ENCODE measurements around the gene STAT3. TPM values are rescaled to one million over a fixed set of nuclear protein-coding genes. Genes with fewer than 3 reads are reported as not detected.
A peak's percentile ranks its signal among the peaks of the same experiment; 100 is the strongest.
"Not testable (repeated sequence)": the region's sequence is repeated elsewhere in the genome, so short reads cannot be mapped to it uniquely, and the experiment has no call there.

STAT3 gene
- total and polyA plus RNA-seq, 7 donors, result 43.8 to 230 (median 129) TPM

GRCh38 chr17:42361781-42362186 is 26.5 kb downstream of the STAT3 start:
- peak overlapping the region in 2 of 4 donors; percentile 9 to 17 for H3K27ac ChIP-seq

GRCh38 chr17:42360388-42360787 is 27.9 kb downstream of the STAT3 start:
- H3K27me3 ChIP-seq; DNase-seq; H3K36me3 ChIP-seq; H3K27ac ChIP-seq; intact Hi-C loops (cut with DNase I); H3K4me3 ChIP-seq; H3K9me3 ChIP-seq: not testable (repeated sequence)
- 89 to 100% methylated on average over 2 of the region's 2 CpGs for WGBS, 2 donors
- peaks cover 0 to 82% (median 68%) of the 10 kb centered on the region in 4 donors for H3K4me1 ChIP-seq

More at GRCh38 chr17:42361781-42362186, 26.5 kb downstream of the STAT3 start:
- 34 to 47% methylated on average over 2 of the region's 2 CpGs for WGBS, 2 donors
- TF ChIP-seq CTCF (IDR thresholded peaks at IDR 0.05) (no peak), POLR2AphosphoS5 (IDR thresholded peaks at IDR 0.05) (no peak)
- intact Hi-C loops (cut with DNase I), result no loop called here
- H3K4me1 ChIP-seq, result peaks cover 0 to 82% (median 72%) of the 10 kb centered on the region in 4 donors
- no peaks in the 10 kb centered on the region for H3K9me3 ChIP-seq
- no peaks in the 10 kb centered on the region for H3K27me3 ChIP-seq
- DNase-seq, result no peak
- no peak overlapping the region for H3K4me3 ChIP-seq
- no peaks in the 10 kb centered on the region for H3K36me3 ChIP-seq

DNA sequence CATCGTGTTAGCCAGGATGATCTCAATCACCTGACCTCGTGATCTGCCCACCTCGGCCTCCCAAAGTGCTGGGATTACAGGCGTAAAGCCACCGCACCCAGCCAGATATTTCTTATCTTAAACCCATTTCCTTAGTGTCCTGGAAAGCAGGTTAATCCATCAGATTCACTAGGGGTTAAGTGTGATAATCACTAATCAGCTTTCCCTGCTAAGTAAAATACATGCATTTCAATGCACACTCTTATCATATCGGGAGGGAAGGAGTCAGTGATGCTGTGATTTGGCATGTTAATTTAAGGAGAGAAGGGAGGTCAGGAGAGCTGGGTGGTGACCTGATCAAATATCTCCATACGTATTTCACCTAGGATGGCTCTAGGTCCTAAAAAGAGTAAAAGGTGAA is 29.1 kb downstream of the STAT3 start:
- intact Hi-C loops (cut with DNase I), result no loop called here
- Histone ChIP-seq H3K36me3 (no peaks in the 10 kb centered on the region), H3K27ac (no peak overlapping the region), H3K4me1 (peaks cover 0 to 82% (median 69%) of the 10 kb centered on the region in 4 donors), H3K27me3 (no peaks in the 10 kb centered on the region), H3K9me3 (no peaks in the 10 kb centered on the region), H3K4me3 (no peak overlapping the region)
- DNase-seq, result no peak
- no peak for TF ChIP-seq EP300 (IDR thresholded peaks at IDR 0.05)
- TF ChIP-seq CTCF (IDR thresholded peaks at IDR 0.05), result no peak
- no peak for TF ChIP-seq POLR2A (IDR thresholded peaks at IDR 0.05)
- TF ChIP-seq POLR2AphosphoS5 (IDR thresholded peaks at IDR 0.05), result no peak
- 90 to 93% methylated on average over 7 of the region's 7 CpGs for WGBS, 2 donors

GRCh38 chr17:42358434-42358833 is 29.8 kb downstream of the STAT3 start:
- Histone ChIP-seq H3K9me3 (no peaks in the 10 kb centered on the region), H3K4me1 (peaks cover 0 to 80% (median 67%) of the 10 kb centered on the region in 4 donors), H3K4me3 (no peak overlapping the region), H3K27me3 (no peaks in the 10 kb centered on the region), H3K36me3 (no peaks in the 10 kb centered on the region), H3K27ac (no peak overlapping the region)
- intact Hi-C loops (cut with DNase I), result no loop called here
- TF ChIP-seq POLR2AphosphoS5 (IDR thresholded peaks at IDR 0.05), result no peak
- TF ChIP-seq CTCF (IDR thresholded peaks at IDR 0.05), result no peak
- no peak for TF ChIP-seq EP300 (IDR thresholded peaks at IDR 0.05)
- TF ChIP-seq POLR2A (IDR thresholded peaks at IDR 0.05), result no peak
- no peak for DNase-seq
- 82 to 89% methylated on average over 1 of the region's 1 CpG for WGBS, 2 donors

GRCh38 chr17:42354956-42355843 is 33.0 kb downstream of the STAT3 start:
- Histone ChIP-seq H3K4me1 (peaks cover 0 to 64% (median 50%) of the 10 kb centered on the region in 4 donors), H3K27me3 (no peaks in the 10 kb centered on the region), H3K9me3 (no peaks in the 10 kb centered on the region), H3K4me3 (no peak overlapping the region), H3K36me3 (no peaks in the 10 kb centered on the region), H3K27ac (peak overlapping the region in 2 of 4 donors; percentile 1 to 17)
- intact Hi-C loops (cut with DNase I), result no loop called here
- 64 to 88% methylated on average over 3 of the region's 3 CpGs for WGBS, 2 donors
- no peak for TF ChIP-seq POLR2A (IDR thresholded peaks at IDR 0.05)
- no peak for TF ChIP-seq EP300 (IDR thresholded peaks at IDR 0.05)
- no peak for TF ChIP-seq POLR2AphosphoS5 (IDR thresholded peaks at IDR 0.05)
- no peak for TF ChIP-seq CTCF (IDR thresholded peaks at IDR 0.05)
- no peak for DNase-seq

Data from sigmoid colon (tissue), 7 donors.